Panc1 (cell line): ENCODE data around the gene SOHLH2. TPM values are rescaled to one million over a fixed set of nuclear protein-coding genes. Genes with fewer than 3 reads are reported as not detected.

Experiments
- ATAC-seq: fragments of 200-7000 bp; cut with Tn5 transposase; 2 replicates; pipeline ENCODE4 v1.9.1; 2020; ENCODE audit warnings: mild to moderate bottlenecking, moderate library complexity
- BruUV-seq: library from RNA; stranded (reverse); fragments of 400-500 nt; replicated peaks from 2 replicates; lab custom pipeline; 2021; lab: Mats Ljungman, UMichigan
- CTCF ChIA-PET: fragments of 300-600 bp; sonication (Branson Sonifier 250); formaldehyde crosslinking; loops from one replicate; lab custom pipeline; 2022; ENCODE audit warnings: antibody characterized with exemption; lab: Charles Lee
- POLR2A ChIA-PET: fragments of 300-600 bp; sonication (Branson Sonifier 250); formaldehyde crosslinking; loops from one replicate; lab custom pipeline; 2022; ENCODE audit warnings: antibody characterized with exemption; lab: Charles Lee
- DNase-seq: peaks from one replicate; pipeline ENCODE4 v3.0.0-alpha.2; 2010; ENCODE audit warnings: low read depth, low spot score
- H3K27ac ChIP-seq: 2 replicates; pipeline ENCODE4 v1.5.1; 2011; ENCODE audit warnings: mild to moderate bottlenecking, low read length, inconsistent platforms
- H3K27me3 ChIP-seq: fragments of 200-500 bp; sonication (Bioruptor generic); 2 replicates; pipeline ENCODE4 v1.6.0; 2014; ENCODE audit warnings: low read length, inconsistent platforms; ENCODE audit not compliant: control insufficient read depth, insufficient read depth
- H3K36me3 ChIP-seq: fragments of 200-500 bp; sonication (Bioruptor generic); 2 replicates; pipeline ENCODE4 v1.5.1; 2014; ENCODE audit warnings: inconsistent platforms, mild to moderate bottlenecking, low read length, moderate library complexity; ENCODE audit not compliant: control insufficient read depth, insufficient read depth
- H3K4me1 ChIP-seq: 2 replicates; pipeline ENCODE4 v1.5.1; 2011; ENCODE audit warnings: inconsistent platforms, mild to moderate bottlenecking, low read length, moderate library complexity; ENCODE audit not compliant: control insufficient read depth, insufficient read depth
- H3K4me3 ChIP-seq, 2 experiments: 2 replicates each; pipeline ENCODE4 v1.5.1; 2011 to 2012; ENCODE audit warnings: low read depth in 2 of 2, low read length in 2 of 2, mild to moderate bottlenecking in 2 of 2, inconsistent platforms in 1 of 2, moderate library complexity in 1 of 2
- H3K9me3 ChIP-seq: fragments of 200-500 bp; sonication (Bioruptor generic); 2 replicates; pipeline ENCODE4 v1.5.1; 2014; ENCODE audit warnings: low read depth, mild to moderate bottlenecking, inconsistent platforms, low read length, moderate library complexity; ENCODE audit not compliant: control insufficient read depth, insufficient read depth
- CTCF ChIP-seq: fragments of 450-650 bp; IDR thresholded peaks from 2 replicates; pipeline ENCODE4 v1.5.1; 2017; ENCODE audit warnings: mild to moderate bottlenecking
- POLR2AphosphoS5 ChIP-seq: IDR thresholded peaks from 2 replicates; pipeline ENCODE4 v1.6.1; 2012; ENCODE audit warnings: mild to moderate bottlenecking, low read depth, low read length, moderate library complexity
- REST ChIP-seq, 2 experiments: IDR thresholded peaks; 2 replicates each; pipeline ENCODE4 v1.6.1; 2011 to 2012; ENCODE audit warnings: low read depth in 2 of 2, control low read depth in 1 of 2, low read length in 1 of 2, mild to moderate bottlenecking in 1 of 2, moderate library complexity in 1 of 2; ENCODE audit not compliant: insufficient read depth in 1 of 2
- SIN3A ChIP-seq: IDR thresholded peaks from 2 replicates; pipeline ENCODE4 v1.6.1; 2012; ENCODE audit warnings: low read depth, mild to moderate bottlenecking, low read length, moderate library complexity, borderline replicate concordance; ENCODE audit not compliant: insufficient read depth
- TCF7L2 ChIP-seq: IDR thresholded peaks from 2 replicates; pipeline ENCODE4 v1.6.1; 2011; ENCODE audit warnings: mild to moderate bottlenecking, low read depth, low read length, inconsistent platforms
- in situ Hi-C: cut with HindIII; loops from 2 replicates; pipeline ENCODE4 v1.10.0; 2016; ENCODE audit warnings: low sequenced_read_pairs, low pct_unique_long_range_greater_than_20kb
- intact Hi-C: fragments of 100-400 bp; cut with micrococcal nuclease; formaldehyde crosslinking; loops from one replicate; pipeline ENCODE4 v1.10.0; 2022; ENCODE audit not compliant: unreplicated experiment
- total RNA-seq: library from RNA; stranded (reverse); gene quantifications from one replicate; pipeline ENCODE4 v1.2.1, GENCODE V29; 2021; ENCODE audit not compliant: unreplicated experiment

Gene SOHLH2
- total RNA-seq, 1 experiment from 2014 or later: 0.08 TPM

- ChIA-PET POLR2A (no interaction called here), CTCF (no interaction called here)
- Histone ChIP-seq H3K9me3 (no peaks in the 10 kb centered on the region), H3K27ac (no peak overlapping the region), H3K27me3 (no peaks in the 10 kb centered on the region), H3K4me3 (no peak overlapping the region), H3K4me1 (no peaks in the 10 kb centered on the region), H3K36me3 (no peaks in the 10 kb centered on the region)
- no TSS peak for BruUV-seq
- DNase-seq (no peak), ATAC-seq (no peak)
- no peak for TF ChIP-seq CTCF
- TF ChIP-seq TCF7L2: no peak
- no peak for TF ChIP-seq REST (IDR thresholded peaks at IDR 0.05; ENCODE audit: insufficient read depth in 1 of 2, low read depth in 2 of 2, low read length in 1 of 2)
- no peak for TF ChIP-seq SIN3A
- TF ChIP-seq POLR2AphosphoS5: no peak
- in situ Hi-C loops: no loop called here
- intact Hi-C loops: no loop called here
These were observed 80.3 kb downstream of the SOHLH2 start for GRCh38 chr13:36133950-36134626.

GRCh38 chr13:36132376-36132775 is 82.0 kb downstream of the SOHLH2 start:
- DNase-seq (no peak), ATAC-seq (no peak)
- ChIA-PET CTCF (no interaction called here), POLR2A (no interaction called here)
- H3K27ac ChIP-seq: no peak overlapping the region
- H3K27me3 ChIP-seq: no peaks in the 10 kb centered on the region
- no peaks in the 10 kb centered on the region for H3K4me1 ChIP-seq
- H3K9me3 ChIP-seq: no peaks in the 10 kb centered on the region
- no peak for TF ChIP-seq SIN3A
- TF ChIP-seq TCF7L2: no peak
- no peak for TF ChIP-seq CTCF
- TF ChIP-seq POLR2AphosphoS5: no peak
- no peak for TF ChIP-seq REST (IDR thresholded peaks at IDR 0.05; ENCODE audit: insufficient read depth in 1 of 2, low read depth in 2 of 2, low read length in 1 of 2)
- no peak overlapping the region for H3K4me3 ChIP-seq
- no TSS peak for BruUV-seq
- in situ Hi-C loops (no loop called here), intact Hi-C loops (no loop called here)
- H3K36me3 ChIP-seq: no peaks in the 10 kb centered on the region
